GM19468 (cell line): ENCODE data around the gene VCP.

ENCODE experiments used
- ATAC-seq: cut with Tn5 transposase; IDR thresholded peaks from one replicate; pipeline ENCODE4 v1.9.1; 2021; ENCODE audit warnings: mild to moderate bottlenecking, moderate library complexity, moderate number of reproducible peaks; ENCODE audit not compliant: unreplicated experiment; ENCODE audit errors: extremely low read depth

Gene VCP

DNA sequence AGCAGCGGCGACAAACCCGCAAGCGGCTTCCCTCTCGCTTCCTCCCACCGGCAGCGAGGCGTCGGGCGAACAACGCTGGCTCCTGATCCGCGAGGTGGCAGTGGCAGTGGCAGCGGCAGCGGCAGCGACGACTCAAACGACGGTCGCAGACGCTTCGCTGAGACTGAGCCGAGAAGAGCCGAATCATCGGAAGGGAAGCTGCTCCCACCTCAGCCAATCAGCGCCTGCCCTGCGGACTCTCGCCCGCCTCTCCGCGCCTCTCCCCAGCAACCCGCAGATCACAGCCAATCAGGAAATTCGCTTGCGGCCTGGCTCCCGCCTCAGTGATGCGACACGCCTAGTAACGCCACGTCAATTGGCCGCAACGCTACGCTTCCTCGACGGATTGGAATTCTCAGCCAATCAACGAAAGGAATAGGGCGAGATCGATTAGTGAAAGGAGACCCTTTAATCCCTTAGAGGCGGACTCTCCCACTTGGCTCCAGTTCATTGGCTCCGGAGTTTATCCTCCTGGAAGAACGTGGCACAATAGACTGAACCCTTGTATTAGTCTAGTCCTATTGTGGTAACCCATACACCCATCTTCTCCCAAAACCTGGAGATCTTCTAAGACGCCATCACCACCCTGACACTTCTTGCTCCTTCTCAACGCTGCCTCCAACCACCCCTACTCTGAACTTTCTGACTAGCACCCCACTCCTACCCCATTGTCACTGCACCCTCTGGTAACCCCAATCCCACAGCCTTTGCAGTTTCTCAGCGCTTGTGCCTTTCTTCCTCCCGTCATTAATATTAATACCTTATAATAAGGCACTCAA, at the start of gene VCP:
Gene VCP (minus strand): TSS at position 165 of the 818 bp plus-strand sequence. CDS start 272 bp downstream, outside the sequence.
- peak; percentile 75 for ATAC-seq

DNA sequence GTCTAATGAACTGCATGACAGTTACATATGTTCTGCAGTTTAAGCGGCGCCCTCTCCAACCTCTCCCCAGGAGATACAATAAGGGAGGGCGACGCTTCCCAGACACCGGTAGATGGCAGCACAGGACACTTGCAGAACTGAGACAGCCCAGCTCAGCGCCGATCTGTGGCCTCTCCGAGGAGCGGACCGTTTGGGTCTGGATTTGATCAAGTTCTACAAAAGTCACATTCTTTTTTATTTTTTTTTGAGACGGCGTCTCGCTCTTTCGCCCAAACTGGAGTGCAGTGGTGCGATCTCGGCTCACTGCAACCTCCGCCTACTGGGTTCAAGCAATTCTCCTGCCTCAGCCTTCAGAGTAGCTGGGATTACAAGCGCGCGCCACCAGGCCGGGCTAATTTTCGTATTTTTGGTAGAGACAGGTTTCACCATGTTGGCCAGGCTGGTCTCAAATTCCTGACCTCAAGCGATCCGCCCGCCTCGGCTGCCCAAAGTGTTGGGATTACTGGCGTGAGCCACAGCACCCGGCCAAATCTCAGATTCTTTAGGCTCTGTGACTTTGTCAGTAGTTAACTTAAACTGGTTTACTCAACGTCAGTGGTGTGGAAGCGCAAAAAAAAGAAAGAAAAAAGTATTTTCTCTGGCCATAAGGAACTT, 44.6 kb upstream of the VCP start:
- no peak for ATAC-seq

DNA sequence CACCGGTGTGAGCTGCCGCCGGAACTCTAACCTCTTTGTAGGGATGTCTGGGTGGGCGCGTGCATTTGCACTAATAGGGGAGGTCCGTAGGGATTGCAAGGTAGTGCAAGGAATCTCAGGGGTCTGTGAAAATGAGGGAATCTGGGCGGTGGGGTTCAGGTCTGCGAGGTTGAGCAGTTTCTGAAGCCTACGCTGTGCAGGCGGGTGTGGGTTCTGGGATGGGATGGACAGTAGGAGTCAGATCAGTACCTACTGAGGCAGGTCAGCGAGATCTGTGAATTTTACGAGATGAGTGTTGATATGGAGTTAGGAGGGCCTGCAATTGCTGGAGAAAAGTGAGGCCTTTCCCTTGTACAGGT, 44.1 kb upstream of the VCP start:
- ATAC-seq: no peak

DNA sequence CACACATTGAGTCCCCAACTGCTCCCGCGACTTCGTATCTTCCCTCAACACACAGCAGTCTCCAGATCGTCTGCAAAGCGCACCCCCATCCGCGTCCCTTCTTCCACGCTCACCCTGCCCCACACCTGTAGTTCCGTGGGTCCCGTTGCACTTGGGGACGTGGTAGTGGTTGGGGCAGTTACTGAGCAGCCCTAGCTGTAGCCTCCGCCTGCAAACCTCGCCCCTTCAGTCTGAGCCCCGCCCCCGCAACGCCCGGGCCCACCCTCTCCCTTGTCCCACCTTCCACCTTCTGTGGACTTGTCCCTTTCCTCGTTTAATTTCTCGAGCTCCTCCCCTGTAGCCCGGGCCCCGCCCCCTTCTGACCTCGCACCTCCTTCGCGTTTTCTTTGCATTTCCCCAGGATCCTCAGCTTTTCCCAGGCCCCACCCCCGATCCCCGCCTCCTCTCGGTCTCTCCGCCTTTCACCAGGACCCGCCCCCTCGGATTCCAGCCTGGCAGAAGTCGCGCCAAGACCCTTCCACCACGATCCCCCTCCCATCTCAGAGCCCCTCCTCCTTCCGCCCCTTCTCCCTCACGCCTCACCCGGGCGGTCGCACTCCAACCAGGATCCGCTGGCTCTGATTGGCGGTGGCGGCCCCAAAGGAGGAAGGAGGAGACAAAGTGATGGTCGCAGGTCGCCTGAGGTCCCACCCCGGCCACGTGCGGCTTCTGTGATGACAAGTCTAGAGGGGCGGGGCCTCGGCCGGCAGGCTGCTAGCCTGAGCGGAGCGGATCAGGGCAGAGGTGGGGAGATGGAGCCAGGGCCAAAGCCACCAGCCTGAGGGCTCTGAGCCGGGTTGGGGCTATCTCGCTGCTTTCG, 43.5 kb upstream of the VCP start, which contains the start of gene ATOSB:
Gene ATOSB (minus strand): TSS at position 183 of the 859 bp plus-strand sequence. CDS start 7,588 bp downstream, outside the sequence.
- ATAC-seq: peak; percentile 40

DNA sequence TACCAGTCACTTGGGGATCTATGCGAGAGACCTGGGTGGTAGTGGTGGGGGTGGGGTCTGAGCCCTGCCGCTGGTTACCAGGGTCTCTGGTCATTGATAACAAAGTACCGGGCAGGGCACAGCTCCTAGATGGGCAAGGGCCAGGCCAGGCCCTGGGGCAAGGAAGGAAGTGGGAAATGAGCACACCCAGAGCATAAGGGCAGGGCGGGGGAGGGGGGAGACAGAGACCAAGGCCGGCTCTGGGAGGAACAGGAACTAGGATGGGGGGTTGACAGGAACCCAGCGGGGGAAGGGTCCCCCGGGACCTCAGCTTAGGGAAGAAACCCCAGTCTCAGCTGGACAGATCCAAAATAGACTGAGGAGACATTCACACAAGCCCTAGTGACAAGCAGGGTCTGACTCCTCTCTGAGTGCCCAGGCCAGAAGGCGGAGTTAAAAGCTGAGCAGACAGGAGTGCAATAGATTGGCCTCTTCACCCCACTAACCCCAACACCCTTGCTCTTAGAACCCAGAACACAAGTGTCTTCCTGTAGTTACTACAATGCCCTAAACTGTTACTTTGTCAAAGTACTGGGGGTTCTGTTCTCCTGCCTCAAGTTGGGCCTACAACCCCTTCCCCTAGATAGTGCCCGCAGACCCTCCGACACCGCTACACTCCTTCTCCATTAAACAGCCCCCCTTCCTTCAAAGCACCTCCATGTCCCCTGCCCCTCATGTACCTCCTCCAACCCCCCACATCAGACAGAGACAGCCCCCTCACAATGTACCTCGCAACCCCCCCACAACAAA, 42.6 kb upstream of the VCP start:
- no peak for ATAC-seq

DNA sequence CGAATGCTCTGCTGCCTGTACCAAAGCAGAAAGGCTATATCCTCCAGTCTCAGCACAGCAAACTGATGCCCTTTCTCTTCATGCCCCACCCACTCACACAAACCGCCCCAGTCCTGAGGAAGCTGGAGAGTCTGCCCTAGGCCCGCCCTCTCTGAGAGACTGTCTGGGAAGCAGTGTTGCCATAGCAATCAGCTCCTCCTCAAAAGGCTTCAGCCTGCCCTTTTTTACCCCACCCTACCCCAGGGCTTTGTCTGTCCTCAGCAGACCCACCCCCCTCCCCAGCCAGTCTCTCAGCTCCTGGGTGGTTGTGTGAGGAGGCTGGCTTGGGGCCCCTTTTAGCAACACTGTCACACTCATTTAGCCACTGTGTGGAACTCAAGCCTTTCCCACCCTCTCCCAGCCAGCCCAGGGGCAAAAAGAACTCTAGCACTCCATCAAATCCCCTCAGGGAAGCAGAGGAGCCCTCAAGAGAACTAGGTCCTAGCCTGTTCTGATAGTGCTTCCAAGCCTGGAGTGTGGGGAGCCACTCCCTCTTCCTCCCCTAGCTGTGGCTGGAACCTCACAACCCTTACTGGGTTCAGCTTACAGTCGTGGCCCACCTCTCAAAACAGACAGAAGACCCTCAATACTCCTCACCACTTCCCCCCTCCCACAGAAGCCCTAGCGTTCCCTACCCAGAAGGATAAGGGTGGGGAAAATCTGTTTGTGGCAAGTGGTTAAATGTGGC, 41.9 kb upstream of the VCP start:
- no peak for ATAC-seq

DNA sequence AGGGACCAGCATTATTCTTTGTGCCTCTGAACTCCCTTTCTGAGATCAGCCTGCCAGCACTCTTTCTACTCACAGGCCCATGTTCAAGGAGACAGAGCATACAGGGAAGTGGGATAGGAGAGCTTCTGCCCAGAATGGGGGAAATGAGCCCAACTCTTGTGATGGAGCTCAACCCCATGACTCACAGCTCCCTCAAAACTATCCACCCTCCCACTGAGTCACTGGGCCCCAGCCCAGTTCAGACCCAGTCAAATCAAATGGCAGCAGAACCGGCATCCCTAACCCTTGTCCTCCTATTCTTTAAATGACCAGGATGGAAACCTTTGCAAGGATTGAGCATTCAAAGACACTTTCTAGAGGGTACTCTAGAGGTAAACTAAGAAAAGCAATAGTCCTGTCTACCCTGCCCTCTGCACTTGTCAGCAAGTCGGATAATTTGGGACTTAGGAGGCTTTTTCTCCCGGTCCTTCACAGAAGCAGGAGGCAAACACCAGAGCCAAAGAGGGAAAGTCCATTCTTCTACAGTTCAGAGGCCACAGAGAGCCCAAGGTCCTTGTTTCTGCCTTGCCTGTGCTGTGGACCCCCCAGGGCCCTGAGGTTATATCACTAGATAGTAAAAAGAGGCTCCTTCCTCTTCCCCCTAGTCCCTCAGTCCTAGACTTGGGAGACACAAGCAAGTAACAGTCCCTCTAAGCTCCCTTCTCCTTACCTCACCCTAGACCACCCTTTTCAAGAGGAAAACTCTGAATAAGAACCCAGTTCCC, 40.0 kb upstream of the VCP start:
- ATAC-seq: no peak

DNA sequence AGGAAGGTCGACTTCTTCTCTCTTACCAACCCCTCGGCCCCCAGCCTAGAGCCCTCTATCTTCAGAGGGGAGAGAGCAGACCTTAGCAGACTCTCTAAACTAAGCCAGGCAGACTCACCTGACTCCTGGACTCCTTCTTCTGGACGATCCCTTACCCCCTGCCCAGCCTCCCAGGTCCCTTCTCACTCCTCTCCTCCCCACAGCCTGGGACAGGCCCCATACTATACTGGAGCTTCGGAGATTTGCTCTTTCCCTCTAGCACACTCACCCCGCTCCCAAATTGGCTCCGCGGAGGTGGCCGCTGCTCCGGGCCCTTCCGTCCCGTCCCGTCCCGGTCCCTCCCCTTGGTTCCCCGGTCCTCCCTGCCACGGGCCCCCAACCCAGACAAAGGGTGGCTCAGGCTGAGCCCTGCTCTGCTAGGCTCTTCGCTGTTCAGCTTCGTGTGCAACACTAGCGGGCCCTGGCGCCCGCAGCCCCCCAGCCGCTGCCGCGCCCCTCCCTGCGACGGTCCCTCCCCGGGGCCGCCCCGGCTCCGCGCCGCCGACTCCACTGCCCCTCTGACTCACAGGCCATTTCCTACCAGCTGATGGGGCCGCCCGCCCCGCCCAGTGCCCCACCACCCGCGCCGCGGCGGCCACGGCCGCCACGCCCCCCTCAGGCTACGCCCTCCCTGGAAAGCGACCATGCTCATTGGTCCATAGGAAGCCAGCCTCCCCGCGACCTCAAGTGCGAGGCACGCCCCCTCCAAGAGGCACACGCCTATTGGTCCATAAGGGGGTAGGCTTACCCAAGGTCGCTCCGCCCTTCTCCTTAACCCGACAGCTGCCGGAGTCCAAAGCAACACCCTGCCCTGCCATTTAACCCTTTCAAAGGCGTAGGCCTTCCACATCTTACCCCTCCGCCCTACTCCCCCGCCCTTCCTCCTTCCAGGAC, 38.8 kb upstream of the VCP start:
- peak; percentile 78 for ATAC-seq

DNA sequence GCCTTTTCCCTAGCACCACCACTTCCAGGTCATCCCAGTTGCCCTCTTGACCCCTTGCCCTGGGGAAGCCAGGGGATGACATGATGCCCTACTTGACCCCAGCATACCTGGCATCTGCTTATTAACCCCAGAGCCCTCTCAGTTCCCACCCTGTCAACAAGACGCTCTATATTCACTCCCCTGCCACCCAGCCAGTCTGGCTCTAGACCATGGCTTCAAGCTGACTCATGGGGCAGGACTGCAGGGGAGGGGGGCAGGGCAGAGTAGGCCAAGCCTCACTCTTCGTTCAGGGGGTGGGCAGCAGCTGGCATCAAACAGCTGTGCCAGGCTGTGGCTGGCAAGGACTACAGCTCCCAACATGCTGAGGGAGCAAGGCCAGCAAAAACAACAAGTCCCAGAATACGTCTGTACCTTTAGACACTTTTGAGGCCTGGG, 37.9 kb upstream of the VCP start:
- no peak for ATAC-seq

DNA sequence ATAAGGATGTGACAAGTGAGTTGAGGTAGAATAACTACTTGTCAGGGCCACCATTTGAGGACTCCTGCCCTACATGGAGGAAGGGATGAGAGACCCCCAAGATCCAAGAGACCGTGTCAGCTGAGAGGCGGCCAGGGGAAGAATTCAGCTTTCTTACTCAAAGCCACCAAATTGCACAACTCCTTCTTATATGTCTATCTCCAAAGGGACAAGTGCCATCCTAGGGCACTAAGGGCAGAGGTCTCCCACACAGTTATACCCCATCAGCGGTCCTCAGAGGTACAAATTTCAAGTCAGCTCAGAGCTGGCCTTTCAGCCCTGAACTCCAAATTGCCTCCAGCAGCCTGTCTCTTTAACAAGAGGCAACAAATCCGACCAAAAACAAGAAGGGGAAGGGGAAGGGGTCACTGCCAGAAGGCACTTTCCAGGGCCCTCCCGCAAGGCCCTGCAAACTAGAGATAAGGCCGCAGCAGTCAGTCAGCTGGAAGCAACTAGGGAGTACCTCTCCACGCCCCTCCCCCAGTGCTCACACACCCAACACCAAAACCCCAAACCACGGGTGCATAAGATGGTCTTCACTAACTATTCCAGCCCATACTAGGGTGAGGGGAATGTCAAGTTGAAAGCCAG, 36.6 kb upstream of the VCP start:
- no peak for ATAC-seq

DNA sequence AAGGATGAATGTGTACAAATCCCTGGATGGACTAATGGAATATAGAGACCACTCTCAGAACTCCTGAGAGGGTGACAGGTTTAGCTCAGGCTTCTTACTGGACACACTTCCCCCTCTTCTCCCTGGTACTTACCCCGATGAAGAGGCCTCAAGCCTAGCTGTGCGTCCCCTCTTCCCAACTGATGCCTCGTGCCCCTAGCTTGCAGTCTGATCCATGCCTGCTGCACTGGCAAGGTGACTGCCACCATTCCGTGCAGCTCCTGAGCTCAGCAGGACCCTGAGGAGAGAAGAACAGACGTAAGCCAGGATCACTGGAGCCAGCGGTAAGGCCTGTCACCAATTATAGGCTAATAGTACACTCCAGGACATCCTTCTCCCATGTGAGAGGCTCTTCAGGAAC, 36.0 kb upstream of the VCP start:
- no peak for ATAC-seq

DNA sequence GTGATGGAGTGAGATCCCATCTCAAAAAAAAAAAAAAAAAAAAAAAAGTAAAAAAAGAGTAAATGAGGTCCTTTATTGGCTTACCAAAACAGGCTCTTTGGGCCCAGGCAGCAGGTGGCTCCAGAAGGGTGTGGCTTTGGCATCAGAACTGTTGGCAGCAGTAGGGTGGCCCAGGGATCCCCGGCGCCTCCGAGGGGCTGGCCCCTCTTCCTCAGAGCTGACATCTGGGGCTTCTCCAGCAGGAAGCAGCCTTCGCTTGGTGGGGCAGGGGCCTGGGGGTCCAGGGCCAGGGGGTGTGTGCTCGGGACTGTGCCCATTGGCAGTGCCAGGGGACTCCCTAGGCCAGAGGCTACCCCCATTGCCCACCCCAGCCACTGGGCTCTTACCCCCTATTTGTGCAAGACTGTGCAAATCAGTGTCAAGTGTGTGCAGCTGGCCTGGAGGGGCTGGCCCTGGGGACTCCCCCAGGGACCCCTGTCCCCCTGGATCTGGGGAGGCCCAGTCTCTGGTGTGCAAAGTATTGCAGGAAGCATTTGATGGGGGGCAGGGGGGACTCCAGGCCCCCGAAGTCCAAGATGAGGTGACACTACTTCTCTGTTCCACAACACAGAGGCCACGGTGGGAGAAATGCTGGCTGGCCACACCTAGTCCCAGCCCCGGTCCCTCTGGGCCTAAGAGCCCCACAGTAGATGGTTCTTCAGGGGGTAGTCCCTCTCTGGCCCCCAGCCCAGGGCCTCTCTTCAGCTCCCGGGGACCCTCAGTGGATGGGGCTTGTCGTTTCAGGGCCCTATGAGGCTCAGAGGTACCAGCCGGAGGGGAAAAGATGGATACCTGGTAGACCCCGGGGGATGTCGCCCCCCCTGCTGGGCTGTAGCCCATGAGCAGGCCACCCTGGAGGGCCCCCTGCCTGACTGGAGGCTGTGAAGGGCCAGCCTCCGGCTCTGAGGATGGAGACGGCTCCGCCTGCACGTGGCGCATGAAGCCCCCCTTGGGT, 35.2 kb upstream of the VCP start:
- ATAC-seq: no peak

DNA sequence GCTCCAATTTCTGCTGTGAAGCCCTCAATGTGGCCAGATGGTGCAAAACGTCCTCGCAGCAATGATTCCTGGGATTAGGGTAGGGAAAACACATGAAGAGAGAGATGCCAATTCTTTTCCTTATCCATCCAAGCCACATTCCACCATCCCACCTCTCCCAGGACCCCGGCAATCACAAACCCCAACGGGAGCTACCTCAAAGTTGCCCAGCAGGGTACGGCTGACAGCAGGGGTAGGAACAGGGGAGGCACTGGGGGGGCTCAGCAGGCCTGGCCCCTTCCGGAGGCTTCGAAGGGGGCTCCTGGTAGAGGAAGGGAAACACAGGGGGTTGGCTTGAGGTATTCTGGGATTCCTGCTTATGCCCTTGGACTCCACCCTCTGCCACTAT, 33.9 kb upstream of the VCP start:
- no peak for ATAC-seq

DNA sequence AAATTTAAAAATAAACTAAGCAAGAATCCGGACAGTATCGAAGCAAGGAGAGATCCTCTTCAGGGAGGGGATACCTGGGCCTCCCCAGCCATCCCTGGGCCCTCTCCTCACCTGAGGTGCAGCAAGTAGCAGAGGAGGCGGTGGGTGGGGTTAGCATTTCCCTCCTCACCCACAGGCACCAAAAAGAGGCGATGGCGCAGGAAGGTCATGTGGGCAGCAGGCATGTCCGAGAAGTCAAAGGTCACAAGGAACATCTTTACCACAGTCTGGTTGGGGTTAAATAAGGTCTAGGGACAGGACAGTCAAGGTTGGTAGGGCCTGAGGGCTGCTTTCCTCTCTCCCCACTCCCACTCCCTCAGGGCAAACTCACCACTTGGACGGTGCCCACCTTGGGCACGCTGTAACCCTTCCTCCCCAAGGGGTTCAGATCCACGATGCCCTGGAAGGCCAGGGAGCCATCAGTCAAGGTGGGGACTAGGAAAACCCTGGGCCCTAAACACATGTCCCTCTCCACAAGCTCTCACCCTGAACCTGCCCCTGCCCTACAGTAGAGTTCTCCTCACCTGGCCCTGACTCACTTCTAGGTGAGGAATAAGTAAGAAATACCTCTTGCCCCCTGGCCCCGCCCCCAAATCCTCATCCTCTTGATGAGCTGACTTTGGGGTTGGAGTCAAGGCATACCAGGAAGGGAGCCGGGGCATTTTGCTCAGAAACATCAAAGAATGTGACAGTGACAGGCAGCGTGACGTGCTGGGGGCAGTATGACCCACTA, 33.3 kb upstream of the VCP start:
- no peak for ATAC-seq

DNA sequence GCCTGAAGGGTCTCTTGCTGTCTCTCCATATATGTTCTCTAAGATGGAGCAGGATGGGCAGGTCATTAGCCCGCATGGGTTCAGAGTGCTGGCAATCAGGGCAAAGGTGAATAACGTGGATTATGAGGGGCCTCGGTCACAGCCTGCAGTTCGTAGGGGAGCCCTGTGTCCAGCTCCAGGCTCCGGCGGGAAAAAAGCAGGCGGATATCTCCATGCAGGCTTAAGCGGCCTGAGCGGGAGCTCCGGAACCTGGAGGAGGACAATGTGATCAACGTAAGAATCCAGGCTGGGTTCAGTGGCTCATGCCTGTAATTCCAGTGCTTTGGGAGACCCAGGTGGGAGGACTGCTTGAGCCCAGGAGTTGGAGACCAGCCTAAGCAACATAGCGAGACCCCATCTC, 32.7 kb upstream of the VCP start:
- ATAC-seq: no peak
